GM21515 (cell line): ENCODE results near the gene IDE.
"Not testable (repeated sequence)": the region's sequence is repeated elsewhere in the genome, so short reads cannot be mapped to it uniquely, and the experiment has no call there.

Experiments
- ATAC-seq: cut with Tn5 transposase; IDR thresholded peaks from one replicate; pipeline ENCODE4 v1.9.1; 2021; ENCODE audit not compliant: unreplicated experiment

IDE gene

GRCh38 chr10:92492748-92493240, 81.1 kb downstream of the IDE start:
- ATAC-seq: no peak

DNA sequence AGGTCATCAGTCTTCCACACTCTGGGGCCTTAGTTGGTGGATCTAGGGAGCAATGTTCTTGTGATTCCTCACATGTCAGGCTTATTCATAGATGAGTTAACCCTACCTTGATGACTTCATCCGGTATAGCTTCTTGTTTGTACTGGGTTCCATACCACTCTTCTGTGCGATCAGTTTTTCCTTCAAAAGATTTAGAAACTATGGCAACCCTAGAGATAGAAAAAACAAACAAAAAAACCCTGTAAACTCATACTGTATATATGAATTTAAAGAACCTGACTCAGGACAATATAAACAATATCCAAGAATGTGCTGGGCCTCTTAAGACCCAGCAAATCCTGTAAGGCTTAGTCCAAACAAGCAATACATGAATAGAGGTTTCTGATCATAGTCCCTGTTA, 83.5 kb downstream of the IDE start:
- no peak for ATAC-seq

- ATAC-seq: no peak
Observed at GRCh38 chr10:92486637-92487036, 87.3 kb downstream of the IDE start.

DNA sequence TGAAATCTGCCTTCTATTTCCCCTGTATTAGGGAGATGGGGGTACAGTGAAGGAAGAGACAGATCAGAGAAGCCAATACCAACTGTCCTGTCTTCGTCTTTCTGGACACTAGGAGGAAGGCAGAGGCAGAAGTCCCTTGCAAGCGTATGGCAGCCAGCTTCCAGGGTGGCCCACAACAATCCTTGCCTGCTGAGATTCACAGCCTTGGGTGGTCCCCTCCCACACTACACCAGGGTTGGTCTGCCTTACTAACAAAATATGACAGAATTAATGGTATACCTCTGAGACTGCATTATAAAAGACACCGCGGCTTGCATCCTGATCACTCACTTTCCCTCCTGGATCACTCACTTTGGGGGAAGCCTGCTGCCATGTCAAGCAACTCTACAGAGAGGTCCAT, 90.4 kb downstream of the IDE start:
- ATAC-seq: no peak

GRCh38 chr10:92480413-92480812, 93.5 kb downstream of the IDE start:
- ATAC-seq: no peak

DNA sequence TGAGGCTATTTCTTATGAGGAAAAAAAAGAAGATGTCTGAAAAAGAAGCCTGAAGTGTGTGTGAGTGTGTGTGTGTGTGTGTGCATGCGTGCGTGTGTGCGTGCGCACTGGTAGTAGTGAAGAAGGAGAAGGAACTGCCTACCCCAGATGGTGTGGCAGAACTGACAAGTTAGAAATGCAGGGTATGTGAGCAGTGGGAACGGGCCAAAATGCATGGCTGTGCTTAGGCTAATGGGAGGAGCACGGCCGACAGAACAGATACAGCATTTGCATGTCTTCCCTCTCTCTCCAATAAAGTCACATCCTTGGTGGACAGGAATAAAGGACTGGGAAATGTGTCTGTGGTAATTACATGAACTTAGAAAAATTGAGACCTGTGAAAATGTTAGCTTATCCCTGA, 94.3 kb downstream of the IDE start:
- no peak for ATAC-seq

DNA sequence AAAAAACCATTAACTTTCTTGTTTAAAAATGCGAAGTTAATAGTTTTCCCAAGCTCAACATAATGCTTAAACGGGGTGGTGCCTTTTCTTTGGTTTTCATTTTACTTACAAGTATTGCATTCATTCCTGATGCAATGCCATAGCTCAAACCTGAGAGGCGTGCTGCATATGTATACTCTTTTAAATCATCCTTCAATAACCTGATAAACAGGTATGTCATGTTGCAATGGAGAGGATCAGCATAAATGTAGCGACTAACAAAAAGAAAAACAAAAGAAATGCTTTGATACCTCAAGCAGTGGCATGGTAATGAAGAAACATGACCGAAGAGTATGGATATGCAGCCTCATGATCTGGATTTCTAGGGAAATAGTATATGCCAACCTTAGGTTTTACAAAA, 95.4 kb downstream of the IDE start:
- no peak for ATAC-seq

DNA sequence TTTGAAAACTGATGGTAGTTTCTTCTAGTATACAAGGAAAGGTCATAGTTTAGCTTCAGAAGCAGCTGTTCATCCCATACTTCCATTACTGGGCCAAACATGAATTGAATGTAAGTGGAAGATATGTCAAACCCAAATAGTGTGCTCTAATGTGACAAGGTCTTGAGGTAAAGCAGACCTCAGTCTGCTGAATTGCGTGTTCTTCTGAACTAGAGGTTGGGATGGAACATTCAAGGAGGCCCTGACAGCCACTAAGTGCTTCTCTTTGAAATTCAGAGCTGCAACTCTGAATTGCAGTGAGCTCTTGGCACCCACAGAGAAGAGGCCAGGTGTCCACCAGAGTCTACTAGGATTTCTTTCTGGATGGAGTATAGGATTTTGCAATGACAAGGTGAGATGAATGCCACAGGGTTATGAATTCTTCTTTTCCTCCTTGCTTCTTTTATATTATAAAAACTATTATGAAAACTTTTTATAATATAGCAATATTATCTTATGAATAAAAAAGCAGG, 98.5 kb downstream of the IDE start:
- no peak for ATAC-seq

DNA sequence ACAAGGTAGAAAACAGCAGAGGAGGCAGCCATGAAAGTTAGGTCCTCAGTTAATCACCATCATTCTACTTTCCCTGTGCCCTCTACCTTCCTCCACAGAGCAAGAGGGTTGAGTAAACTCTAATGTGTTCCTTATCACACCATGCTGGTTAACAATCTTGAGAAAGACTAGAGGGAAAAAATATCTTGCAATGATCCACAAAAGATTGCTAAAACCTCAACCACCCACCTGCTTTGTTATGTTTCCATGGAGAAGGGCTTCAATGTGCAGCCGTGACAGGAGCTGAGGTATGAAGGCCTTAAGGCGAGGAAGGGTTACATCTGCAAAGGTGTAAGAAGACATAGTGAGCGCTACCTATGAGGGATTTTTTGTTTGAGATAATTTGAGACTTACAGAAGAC, 103.9 kb downstream of the IDE start:
- no peak for ATAC-seq

GRCh38 chr10:92464364-92464763, 109.5 kb downstream of the IDE start:
- ATAC-seq: no peak

DNA sequence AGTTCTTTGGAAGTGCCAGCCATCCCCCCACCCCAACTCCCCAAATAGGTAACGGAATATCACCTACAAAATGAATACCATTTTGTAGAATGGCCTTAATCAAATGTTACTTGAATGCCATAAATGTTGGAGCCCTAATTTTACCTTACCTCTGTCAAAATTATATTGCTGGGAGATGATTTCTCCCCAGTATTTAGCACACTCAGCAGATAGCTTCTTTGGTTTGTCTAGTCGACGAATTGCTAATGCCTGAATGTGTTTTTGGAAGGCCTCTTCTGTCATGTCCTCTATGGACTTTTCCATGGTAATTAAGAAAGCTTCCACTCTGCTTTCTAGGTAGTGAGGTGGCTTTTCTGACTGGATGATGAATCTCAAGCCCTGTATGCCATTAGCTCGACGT, 110.3 kb downstream of the IDE start:
- ATAC-seq: no peak

DNA sequence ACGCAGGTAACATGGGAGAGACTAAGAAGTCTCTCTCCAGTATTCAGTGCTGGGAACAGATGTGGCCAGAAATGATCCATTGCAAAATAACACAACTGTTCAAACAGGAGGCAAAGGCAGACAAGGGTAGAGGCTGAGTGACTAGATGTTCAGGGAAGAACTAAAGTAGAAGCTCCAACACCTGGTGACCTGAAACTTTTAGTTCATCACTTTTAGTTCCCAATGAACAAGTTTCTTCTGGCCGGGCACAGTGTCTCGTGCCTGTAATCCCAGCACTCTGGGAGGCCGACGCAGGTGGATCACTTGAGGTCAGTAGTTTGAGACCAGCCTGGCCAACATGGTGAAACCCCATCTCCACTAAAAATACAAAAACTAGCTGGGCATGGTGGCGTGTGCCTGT, 118.9 kb downstream of the IDE start:
- ATAC-seq: not testable (repeated sequence)

DNA sequence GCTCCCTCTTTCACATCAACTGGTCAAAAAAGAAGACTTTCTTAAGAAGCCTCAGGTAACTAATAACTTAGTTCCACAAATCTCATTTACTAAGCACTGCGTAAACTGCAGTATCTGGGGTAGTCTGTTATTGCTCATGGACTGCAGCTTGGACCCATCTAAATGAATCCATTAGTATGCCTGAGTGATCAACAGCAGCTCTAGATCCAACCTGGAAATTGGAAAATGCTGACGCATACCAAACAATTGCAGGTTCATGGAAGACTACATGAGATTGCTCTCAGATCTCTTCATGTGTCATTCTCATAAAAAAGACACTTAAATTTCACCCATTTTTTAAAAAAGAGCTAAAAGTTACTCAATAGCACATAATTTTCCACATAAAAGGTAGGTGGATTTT, 121.6 kb downstream of the IDE start:
- ATAC-seq: no peak

DNA sequence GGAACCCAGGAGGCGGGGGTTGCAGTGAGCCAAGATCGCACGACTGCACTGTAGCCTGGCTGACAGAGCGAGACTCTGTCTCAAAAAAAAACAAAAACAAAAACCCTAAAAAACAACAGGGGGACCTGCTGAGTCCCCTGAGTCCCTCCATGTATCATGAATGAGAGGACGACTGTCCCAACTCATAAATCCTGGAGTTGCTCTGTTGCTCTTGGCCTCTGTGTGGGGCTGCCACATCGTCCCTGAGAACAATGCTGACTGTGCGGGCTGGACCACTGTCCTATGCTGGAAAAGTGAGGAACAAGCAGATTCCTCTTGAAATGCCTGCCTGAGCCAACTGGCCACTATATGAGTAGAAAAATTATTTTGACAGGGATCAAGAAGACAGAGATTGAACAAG, 122.5 kb downstream of the IDE start:
- ATAC-seq: no peak

DNA sequence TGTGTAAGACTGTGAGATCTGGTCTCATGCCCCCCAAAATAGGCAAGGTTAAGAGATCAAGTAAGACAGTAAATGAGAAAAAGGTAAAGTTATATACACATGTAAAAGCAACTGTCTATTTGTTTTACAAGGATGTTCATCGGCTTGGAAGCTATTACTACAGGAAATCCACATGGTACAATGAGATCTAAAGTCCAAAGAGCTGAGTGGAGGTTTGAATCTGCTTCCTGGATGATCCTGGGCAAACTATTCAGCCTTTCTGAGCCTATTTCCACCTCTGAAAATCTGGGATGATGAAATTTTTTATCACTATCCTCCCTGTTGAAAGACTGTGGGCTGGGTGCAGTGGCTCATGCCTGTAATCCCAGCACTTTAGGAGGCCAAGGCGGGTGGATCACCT, 123.0 kb downstream of the IDE start:
- ATAC-seq: no peak

- no peak for ATAC-seq
Observed at GRCh38 chr10:92440578-92440977, 133.3 kb downstream of the IDE start.

GRCh38 chr10:92438220-92438619, 135.7 kb downstream of the IDE start:
- ATAC-seq: no peak

DNA sequence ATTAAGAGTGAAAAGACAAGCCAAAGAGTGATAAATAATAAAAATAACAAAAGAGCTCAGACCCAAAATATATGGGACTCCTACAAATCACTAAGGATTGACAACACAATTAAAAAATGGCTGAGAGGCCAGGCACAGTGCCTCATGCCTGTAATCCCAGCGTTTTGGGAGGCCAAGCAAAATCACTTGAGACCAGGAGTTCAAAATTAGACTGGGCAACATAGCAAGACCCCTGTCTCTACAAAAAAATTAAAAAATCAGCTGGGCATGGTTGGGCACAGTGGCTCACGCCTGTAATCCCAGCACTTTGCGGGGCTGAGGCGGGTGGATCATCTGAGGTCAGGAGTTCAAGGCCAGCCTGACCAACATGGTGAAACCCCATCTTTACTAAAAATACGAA, 137.3 kb downstream of the IDE start:
- no peak for ATAC-seq

- not testable (repeated sequence) for ATAC-seq
Observed at GRCh38 chr10:92436065-92436464, 137.8 kb downstream of the IDE start.

- ATAC-seq: no peak
Observed at GRCh38 chr10:92434385-92434784, 139.5 kb downstream of the IDE start.

DNA sequence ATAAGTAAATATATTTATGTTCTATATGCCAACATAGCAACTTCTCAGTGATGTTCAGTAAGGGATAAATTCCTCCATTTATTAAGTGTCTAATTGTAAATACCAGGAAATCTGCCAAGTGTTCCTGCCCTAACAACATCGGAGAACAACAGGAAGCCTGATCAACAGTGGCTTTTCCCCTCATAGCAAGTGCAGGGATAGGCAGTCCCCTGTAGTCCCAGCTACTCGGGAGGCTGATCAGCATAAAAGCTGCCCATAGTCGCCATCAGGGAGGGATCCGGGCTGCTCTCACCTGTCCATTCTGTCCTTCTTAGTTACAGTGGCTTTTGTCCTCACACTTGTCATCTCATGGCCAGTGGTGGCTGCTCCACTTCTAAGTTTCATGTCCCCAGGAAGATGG, 141.3 kb downstream of the IDE start:
- ATAC-seq: no peak

DNA sequence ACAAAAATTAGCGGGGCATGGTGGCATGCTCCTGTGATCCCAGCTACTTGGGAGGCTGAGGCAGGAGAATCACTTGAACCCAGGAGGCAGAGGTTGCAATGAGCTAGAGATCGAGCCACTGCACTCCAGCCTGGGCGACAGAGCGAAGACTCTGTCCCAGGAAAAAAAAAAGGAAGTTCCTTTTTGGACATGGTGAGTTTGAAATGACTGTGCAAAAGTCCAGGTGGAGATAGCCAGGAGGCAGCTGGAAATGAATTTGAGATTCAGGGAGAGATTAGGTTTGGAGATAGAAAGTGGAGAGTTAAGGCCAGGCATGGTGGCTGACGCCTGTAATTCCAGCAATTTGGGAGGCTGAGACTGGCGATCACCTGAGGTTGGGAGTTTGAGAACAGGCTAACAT, 143.8 kb downstream of the IDE start:
- no peak for ATAC-seq

- ATAC-seq: no peak
Observed at GRCh38 chr10:92421550-92421949, 152.3 kb downstream of the IDE start.
